CD4-positive, alpha-beta memory T cell (primary cell): ENCODE data around the gene PLA2G4E. TPM values are rescaled to one million over a fixed set of nuclear protein-coding genes. Genes with fewer than 3 reads are reported as not detected.

ENCODE experiments used
- CTCF ChIA-PET: fragments of 350-600 bp; sonication (Branson Sonifier 250); formaldehyde crosslinking; loops from one replicate; lab custom pipeline; 2021; ENCODE audit warnings: inconsistent platforms; ENCODE audit not compliant: partially characterized antibody; lab: Charles Lee
- POLR2A ChIA-PET: fragments of 350-600 bp; sonication (Branson Sonifier 250); formaldehyde crosslinking; loops from one replicate; lab custom pipeline; 2021; ENCODE audit not compliant: partially characterized antibody; lab: Charles Lee
- DNase-seq, 5 donors: peaks; one replicate each; pipeline versions ENCODE4 v3.0.0 to v3.0.0-alpha.2; 2020 to 2022; ENCODE audit warnings: mixed read lengths in 1 of 5
- H3K27ac ChIP-seq: one replicate; pipeline ENCODE4 v1.7.0; 2013; ENCODE audit warnings: low read depth, low read length
- H3K27me3 ChIP-seq: 2 replicates; pipeline ENCODE4 v1.7.0; 2013; ENCODE audit warnings: mild to moderate bottlenecking, low read length, moderate library complexity; ENCODE audit not compliant: insufficient read depth
- H3K36me3 ChIP-seq: 2 replicates; pipeline ENCODE4 v1.7.0; 2013; ENCODE audit warnings: mild to moderate bottlenecking, low read length, moderate library complexity; ENCODE audit not compliant: insufficient read depth
- H3K4me1 ChIP-seq: 2 replicates; pipeline ENCODE4 v1.7.0; 2013; ENCODE audit warnings: mild to moderate bottlenecking, low read length, moderate library complexity; ENCODE audit not compliant: insufficient read depth
- H3K4me3 ChIP-seq, 2 donors: one replicate each; pipeline ENCODE4 v1.7.0; 2013; ENCODE audit warnings: low read length in 2 of 2, mild to moderate bottlenecking in 1 of 2
- H3K9me3 ChIP-seq, 2 donors: one replicate each; pipeline ENCODE4 v1.7.0; 2013; ENCODE audit warnings: low read length in 2 of 2, control low read depth in 1 of 2; ENCODE audit not compliant: control insufficient read depth in 1 of 2
- H3K27ac Mint-ChIP-seq, 7 donors: one replicate each; pipeline ENCODE4 v1.8.0; 2020 to 2021; ENCODE audit warnings: mixed read lengths in 7 of 7, mild to moderate bottlenecking in 6 of 7, inconsistent platforms in 3 of 7, moderate library complexity in 3 of 7
- H3K27me3 Mint-ChIP-seq, 2 donors: one replicate each; pipeline ENCODE4 v1.8.0; 2020 to 2021; ENCODE audit warnings: mixed read lengths in 2 of 2
- H3K36me3 Mint-ChIP-seq, 2 donors: one replicate each; pipeline ENCODE4 v1.8.0; 2020 to 2021; ENCODE audit warnings: mixed read lengths in 2 of 2, inconsistent platforms in 1 of 2, mild to moderate bottlenecking in 1 of 2
- H3K4me1 Mint-ChIP-seq, 4 donors: one replicate each; pipeline ENCODE4 v1.8.0; 2020 to 2021; ENCODE audit warnings: mixed read lengths in 4 of 4, mild to moderate bottlenecking in 1 of 4
- H3K4me3 Mint-ChIP-seq, 8 donors: one replicate each; pipeline ENCODE4 v1.8.0; 2020 to 2021; ENCODE audit warnings: mixed read lengths in 8 of 8, mild to moderate bottlenecking in 7 of 8, moderate library complexity in 6 of 8, inconsistent platforms in 3 of 8
- H3K9me3 Mint-ChIP-seq, 8 donors: one replicate each; pipeline ENCODE4 v1.8.0; 2020 to 2021; ENCODE audit warnings: mixed read lengths in 8 of 8, mild to moderate bottlenecking in 5 of 8, inconsistent platforms in 3 of 8, moderate library complexity in 1 of 8
- intact Hi-C: fragments of 100-400 bp; cut with micrococcal nuclease; formaldehyde crosslinking; loops from one replicate; pipeline ENCODE4 v1.15.1; 2023
- polyA plus RNA-seq, 2 donors: library from polyadenylated mRNA; unstranded; fragments of 300-500 nt; fragmentation: Illumina TruSeq; gene quantifications; one replicate each; pipeline ENCODE4 v1.2.3, GENCODE V29; 2021
- total RNA-seq, 2 experiments: library from RNA; stranded (reverse); gene quantifications; one replicate each; pipeline ENCODE4 v1.2.3, GENCODE V29; 2021

Gene PLA2G4E
- total and polyA plus RNA-seq, 4 experiments from 2014 or later: not detected

- Mint-ChIP-seq H3K36me3 (peaks cover 0 to 12% of the 10 kb centered on the region in 2 donors), H3K9me3 (no peaks in the 10 kb centered on the region), H3K27me3 (peaks cover 5% of the 10 kb centered on the region in 2 donors), H3K4me3 (peak within 1 kb of the TSS; percentile 92 to 97 (median 94)), H3K4me1 (peaks cover 31 to 53% (median 40%) of the 10 kb centered on the region in 4 donors), H3K27ac (peak within 1 kb of the TSS; percentile 85 to 98 (median 97))
- intact Hi-C loops: loop anchor here (1.0 to 5.0 kb wide), 5 partner anchors 70 to 310 kb away; partner anchors contain the start of genes GANC, JMJD7, MGA and TMEM87A
- POLR2A ChIA-PET: interaction anchor here (0.8 to 9.6 kb wide), 17 partner anchors 9 to 1664 kb away, joined by 3 to 245 read pairs (median 5); partner anchors contain the start of genes GANC, MAPKBP1, MGA and RPUSD2
- no peaks in the 10 kb centered on the region for H3K36me3 ChIP-seq
- H3K4me1 ChIP-seq: peaks cover 49% of the 10 kb centered on the region
- DNase-seq: peak; percentile 94 to 97 (median 95)
- H3K4me3 ChIP-seq: peak within 1 kb of the TSS; percentile 76 to 79
- CTCF ChIA-PET: interaction anchor here (0.6 to 5.9 kb wide), 10 partner anchors 10 to 305 kb away, joined by 3 to 71 read pairs (median 6); partner anchors contain the start of gene MAPKBP1
- no peaks in the 10 kb centered on the region for H3K27me3 ChIP-seq
- H3K9me3 ChIP-seq: no peaks in the 10 kb centered on the region
- peak within 1 kb of the TSS; percentile 87 for H3K27ac ChIP-seq
These were observed 48.3 kb downstream of the PLA2G4E start, which contains the start of gene EHD4 for GRCh38 chr15:41972253-41973242. TSS of gene EHD4 (minus strand) at chr15:41972557. CDS start at chr15:41972494, 63 bp downstream.

- no peaks in the 10 kb centered on the region for H3K36me3 ChIP-seq
- ChIA-PET POLR2A (interaction anchor here (1.0 to 9.6 kb wide), 17 partner anchors 10 to 1664 kb away, joined by 3 to 245 read pairs (median 4); partner anchors contain the start of genes GANC, MAPKBP1, MGA and RPUSD2), CTCF (interaction anchor here (1.0 to 5.9 kb wide), 7 partner anchors 10 to 161 kb away, joined by 3 to 71 read pairs (median 6); no protein-coding TSS in a partner anchor)
- intact Hi-C loops: loop anchor here (1.0 to 5.0 kb wide), 8 partner anchors 35 to 555 kb away; partner anchors contain the start of genes GANC, JMJD7, MAPKBP1 and MGA
- no peaks in the 10 kb centered on the region for H3K9me3 Mint-ChIP-seq
- no peaks in the 10 kb centered on the region for H3K9me3 ChIP-seq
- H3K4me1 ChIP-seq: peaks cover 56% of the 10 kb centered on the region
- peaks cover 2 to 5% of the 10 kb centered on the region in 2 donors for H3K27me3 Mint-ChIP-seq
- H3K27ac ChIP-seq: peak overlapping the region; percentile 87
- H3K4me3 Mint-ChIP-seq: peak overlapping the region; percentile 92 to 97 (median 94)
- DNase-seq: no peak
- H3K4me1 Mint-ChIP-seq: peaks cover 33 to 58% (median 44%) of the 10 kb centered on the region in 4 donors
- H3K4me3 ChIP-seq: peak overlapping the region; percentile 73 to 79
- H3K27ac Mint-ChIP-seq: peak overlapping the region; percentile 85 to 98 (median 97)
- peaks cover 0 to 12% of the 10 kb centered on the region in 2 donors for H3K36me3 Mint-ChIP-seq
- H3K27me3 ChIP-seq: no peaks in the 10 kb centered on the region
These were observed 49.0 kb downstream of the PLA2G4E start for GRCh38 chr15:41971895-41972252.

- DNase-seq: peak; percentile 71 to 92 (median 81)
- H3K36me3 ChIP-seq: no peaks in the 10 kb centered on the region
- Mint-ChIP-seq H3K4me1 (peaks cover 35 to 62% (median 48%) of the 10 kb centered on the region in 4 donors), H3K9me3 (no peaks in the 10 kb centered on the region), H3K36me3 (peaks cover 0 to 12% of the 10 kb centered on the region in 2 donors), H3K4me3 (peak overlapping the region; percentile 92 to 96 (median 94)), H3K27ac (peak overlapping the region; percentile 85 to 98 (median 96)), H3K27me3 (peaks cover 2 to 5% of the 10 kb centered on the region in 2 donors)
- no peaks in the 10 kb centered on the region for H3K27me3 ChIP-seq
- POLR2A ChIA-PET: interaction anchor here (1.1 to 9.6 kb wide), 10 partner anchors 10 to 1402 kb away, joined by 3 to 245 read pairs (median 6); partner anchors contain the start of genes GANC, MAPKBP1, RPUSD2 and SPTBN5
- CTCF ChIA-PET: interaction anchor here (1.2 to 5.9 kb wide), 3 partner anchors 9 to 35 kb away, joined by 3 to 71 read pairs (median 24); no protein-coding TSS in a partner anchor
- intact Hi-C loops: loop anchor here (1.0 to 5.0 kb wide), 6 partner anchors 34 to 554 kb away; partner anchors contain the start of genes GANC, MAPKBP1, MGA and RTF1
- H3K9me3 ChIP-seq: no peaks in the 10 kb centered on the region
- peak overlapping the region; percentile 73 to 79 for H3K4me3 ChIP-seq
- peak overlapping the region; percentile 87 for H3K27ac ChIP-seq
- H3K4me1 ChIP-seq: peaks cover 62% of the 10 kb centered on the region
These were observed 49.5 kb downstream of the PLA2G4E start for GRCh38 chr15:41971089-41971894.

GRCh38 chr15:41970456-41970855 lies 50.4 kb downstream of the PLA2G4E start:
- Mint-ChIP-seq H3K4me1 (peaks cover 38 to 68% (median 53%) of the 10 kb centered on the region in 4 donors), H3K9me3 (no peaks in the 10 kb centered on the region), H3K27ac (peak overlapping the region; percentile 85 to 98 (median 96)), H3K27me3 (peaks cover under 1 to 2% of the 10 kb centered on the region in 2 donors), H3K36me3 (peaks cover 0 to 12% of the 10 kb centered on the region in 2 donors), H3K4me3 (peak overlapping the region; percentile 72 to 96 (median 93))
- ChIA-PET POLR2A (interaction anchor here (0.8 to 9.6 kb wide), 10 partner anchors 9 to 317 kb away, joined by 3 to 245 read pairs (median 6); partner anchors contain the start of genes MAPKBP1 and SPTBN5), CTCF (interaction anchor here (0.8 to 5.9 kb wide), 9 partner anchors 9 to 367 kb away, joined by 3 to 71 read pairs (median 4); no protein-coding TSS in a partner anchor)
- Histone ChIP-seq H3K4me1 (peaks cover 67% of the 10 kb centered on the region), H3K9me3 (no peaks in the 10 kb centered on the region), H3K36me3 (no peaks in the 10 kb centered on the region), H3K4me3 (peak overlapping the region; percentile 3 to 73), H3K27me3 (no peaks in the 10 kb centered on the region), H3K27ac (peak overlapping the region; percentile 87)
- DNase-seq: peak in 2 of 5 donors; percentile 8 to 11
- intact Hi-C loops: loop anchor here (2.0 to 5.0 kb wide), 5 partner anchors 68 to 554 kb away; partner anchors contain the start of genes GANC, MAPKBP1, MGA and RTF1

GRCh38 chr15:41969851-41970431 lies 50.9 kb downstream of the PLA2G4E start:
- H3K36me3 ChIP-seq: no peaks in the 10 kb centered on the region
- no peaks in the 10 kb centered on the region for H3K9me3 Mint-ChIP-seq
- peak overlapping the region; percentile 85 to 98 (median 96) for H3K27ac Mint-ChIP-seq
- CTCF ChIA-PET: interaction anchor here (0.8 to 5.9 kb wide), 11 partner anchors 8 to 412 kb away, joined by 3 to 71 read pairs (median 4); no protein-coding TSS in a partner anchor
- H3K4me3 Mint-ChIP-seq: peak overlapping the region; percentile 72 to 96 (median 93)
- peaks cover 0 to 12% of the 10 kb centered on the region in 2 donors for H3K36me3 Mint-ChIP-seq
- intact Hi-C loops: loop anchor here (2.0 to 5.0 kb wide), 5 partner anchors 68 to 553 kb away; partner anchors contain the start of genes GANC, MAPKBP1, MGA and RTF1
- H3K4me3 ChIP-seq: peak overlapping the region in 1 of 2 donors; percentile 3
- DNase-seq: peak; percentile 70 to 84 (median 79)
- H3K27me3 ChIP-seq: no peaks in the 10 kb centered on the region
- H3K27me3 Mint-ChIP-seq: peaks cover 0 to 1% of the 10 kb centered on the region in 2 donors
- H3K27ac ChIP-seq: peak overlapping the region; percentile 87
- POLR2A ChIA-PET: interaction anchor here (0.8 to 9.6 kb wide), 10 partner anchors 8 to 317 kb away, joined by 3 to 245 read pairs (median 6); partner anchors contain the start of genes MAPKBP1 and SPTBN5
- H3K9me3 ChIP-seq: no peaks in the 10 kb centered on the region
- H3K4me1 Mint-ChIP-seq: peaks cover 38 to 68% (median 53%) of the 10 kb centered on the region in 4 donors
- H3K4me1 ChIP-seq: peaks cover 68% of the 10 kb centered on the region
